Suprapubic skin (tissue), 4 donors: Measurements from ENCODE around the gene GALNT12. TPM values are rescaled to one million over a fixed set of nuclear protein-coding genes. Genes with fewer than 3 reads are reported as not detected.
A peak's percentile ranks its signal among the peaks of the same experiment; 100 is the strongest.

ENCODE experiments used
- DNase-seq, 2 donors: peaks; one replicate each; pipeline ENCODE4 v3.0.0-alpha.2; 2019; ENCODE audit warnings: low spot score in 2 of 2
- H3K27ac ChIP-seq: fragments of 200-600 bp; sonication (generic); one replicate; pipeline ENCODE4 v1.5.1; 2019
- H3K27me3 ChIP-seq: fragments of 200-600 bp; sonication (generic); one replicate; pipeline ENCODE4 v1.5.1; 2019
- H3K36me3 ChIP-seq: fragments of 200-600 bp; sonication (generic); one replicate; pipeline ENCODE4 v1.5.1; 2019
- H3K4me1 ChIP-seq: fragments of 200-600 bp; sonication (generic); one replicate; pipeline ENCODE4 v1.5.1; 2019
- H3K4me3 ChIP-seq: fragments of 200-600 bp; sonication (generic); one replicate; pipeline ENCODE4 v1.5.1; 2019; ENCODE audit warnings: mild to moderate bottlenecking
- H3K9me3 ChIP-seq: fragments of 200-600 bp; sonication (generic); one replicate; pipeline ENCODE4 v1.5.1; 2019
- EP300 ChIP-seq: sonication (generic); formaldehyde crosslinking; IDR thresholded peaks from one replicate; pipeline ENCODE4 v1.6.1; 2017; ENCODE audit warnings: antibody characterized with exemption
- POLR2A ChIP-seq, 2 donors: fragments of 450-650 bp; IDR thresholded peaks; one replicate each; pipeline ENCODE4 v1.6.1; 2017; ENCODE audit warnings: antibody characterized with exemption in 2 of 2, mild to moderate bottlenecking in 2 of 2, moderate library complexity in 2 of 2
- POLR2AphosphoS5 ChIP-seq, 3 donors: sonication (generic); formaldehyde crosslinking; IDR thresholded peaks; one replicate each; pipeline ENCODE4 v1.6.1; 2017; ENCODE audit warnings: antibody characterized with exemption in 3 of 3
- WGBS: methylation state at CpG from one replicate; pipeline ENCODE4 v1.1.5; 2018; 5-methylcytosine and 5-hydroxymethylcytosine counted together
- total RNA-seq, 4 donors: library from RNA; depleted of rRNA; stranded (reverse); fragments of >200 nt; gene quantifications; one replicate each; pipeline ENCODE4 v1.1.0, GENCODE V29; 2016
- TF ChIP-seq, protein P1 (sequence below), 2 donors: fragments of 200-600 bp in 1 of 2; fragments of 450-650 bp in 1 of 2; sonication (generic) in 1 of 2; IDR thresholded peaks; one replicate each; pipeline ENCODE4 v1.5.1; 2016 to 2019; ENCODE audit warnings: antibody characterized with exemption in 2 of 2, mild to moderate bottlenecking in 1 of 2, moderate library complexity in 1 of 2

The GALNT12 gene
- total RNA-seq, 4 donors from 2014 or later, result 1.4 to 8.0 (median 5.5) TPM

DNA sequence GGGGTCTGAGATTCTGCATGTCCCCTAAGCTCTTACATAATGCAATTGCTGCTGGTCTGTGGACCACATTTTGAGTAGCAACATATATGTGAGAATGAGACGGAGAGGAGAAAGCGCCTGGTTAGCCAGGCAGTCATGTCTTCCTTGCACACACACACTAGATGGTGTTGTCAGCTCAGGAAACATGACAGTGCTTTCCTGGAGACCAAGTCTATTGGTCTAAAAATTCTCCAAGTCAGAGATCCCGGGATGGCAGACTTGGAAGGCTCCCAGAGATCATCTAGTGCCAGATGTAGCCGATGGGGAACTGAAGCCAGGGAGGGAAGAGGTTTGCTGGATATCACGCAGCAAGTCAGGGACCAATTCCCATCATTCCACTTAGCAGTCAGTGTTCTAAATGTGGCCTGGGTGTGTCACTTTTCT is 53.4 kb downstream of the GALNT12 start:
- H3K9me3 ChIP-seq, result no peaks in the 10 kb centered on the region
- TF ChIP-seq POLR2AphosphoS5 (IDR thresholded peaks at IDR 0.05), result peak in 2 of 3 donors; percentile 60 to 74
- TF ChIP-seq, protein P1, sequence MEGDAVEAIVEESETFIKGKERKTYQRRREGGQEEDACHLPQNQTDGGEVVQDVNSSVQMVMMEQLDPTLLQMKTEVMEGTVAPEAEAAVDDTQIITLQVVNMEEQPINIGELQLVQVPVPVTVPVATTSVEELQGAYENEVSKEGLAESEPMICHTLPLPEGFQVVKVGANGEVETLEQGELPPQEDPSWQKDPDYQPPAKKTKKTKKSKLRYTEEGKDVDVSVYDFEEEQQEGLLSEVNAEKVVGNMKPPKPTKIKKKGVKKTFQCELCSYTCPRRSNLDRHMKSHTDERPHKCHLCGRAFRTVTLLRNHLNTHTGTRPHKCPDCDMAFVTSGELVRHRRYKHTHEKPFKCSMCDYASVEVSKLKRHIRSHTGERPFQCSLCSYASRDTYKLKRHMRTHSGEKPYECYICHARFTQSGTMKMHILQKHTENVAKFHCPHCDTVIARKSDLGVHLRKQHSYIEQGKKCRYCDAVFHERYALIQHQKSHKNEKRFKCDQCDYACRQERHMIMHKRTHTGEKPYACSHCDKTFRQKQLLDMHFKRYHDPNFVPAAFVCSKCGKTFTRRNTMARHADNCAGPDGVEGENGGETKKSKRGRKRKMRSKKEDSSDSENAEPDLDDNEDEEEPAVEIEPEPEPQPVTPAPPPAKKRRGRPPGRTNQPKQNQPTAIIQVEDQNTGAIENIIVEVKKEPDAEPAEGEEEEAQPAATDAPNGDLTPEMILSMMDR (IDR thresholded peaks at IDR 0.05), result peak; percentile 20 to 31
- TF ChIP-seq POLR2A (IDR thresholded peaks at IDR 0.05), result no peak
- TF ChIP-seq EP300, result no peak
- H3K4me3 ChIP-seq, result no peak overlapping the region
- no peak overlapping the region for H3K27ac ChIP-seq
- no peaks in the 10 kb centered on the region for H3K36me3 ChIP-seq
- H3K27me3 ChIP-seq, result no peaks in the 10 kb centered on the region
- 17% methylated on average over 5 of the region's 5 CpGs for WGBS
- H3K4me1 ChIP-seq, result peaks cover 34% of the 10 kb centered on the region
- peak in 1 of 2 donors; percentile 79 for DNase-seq

DNA sequence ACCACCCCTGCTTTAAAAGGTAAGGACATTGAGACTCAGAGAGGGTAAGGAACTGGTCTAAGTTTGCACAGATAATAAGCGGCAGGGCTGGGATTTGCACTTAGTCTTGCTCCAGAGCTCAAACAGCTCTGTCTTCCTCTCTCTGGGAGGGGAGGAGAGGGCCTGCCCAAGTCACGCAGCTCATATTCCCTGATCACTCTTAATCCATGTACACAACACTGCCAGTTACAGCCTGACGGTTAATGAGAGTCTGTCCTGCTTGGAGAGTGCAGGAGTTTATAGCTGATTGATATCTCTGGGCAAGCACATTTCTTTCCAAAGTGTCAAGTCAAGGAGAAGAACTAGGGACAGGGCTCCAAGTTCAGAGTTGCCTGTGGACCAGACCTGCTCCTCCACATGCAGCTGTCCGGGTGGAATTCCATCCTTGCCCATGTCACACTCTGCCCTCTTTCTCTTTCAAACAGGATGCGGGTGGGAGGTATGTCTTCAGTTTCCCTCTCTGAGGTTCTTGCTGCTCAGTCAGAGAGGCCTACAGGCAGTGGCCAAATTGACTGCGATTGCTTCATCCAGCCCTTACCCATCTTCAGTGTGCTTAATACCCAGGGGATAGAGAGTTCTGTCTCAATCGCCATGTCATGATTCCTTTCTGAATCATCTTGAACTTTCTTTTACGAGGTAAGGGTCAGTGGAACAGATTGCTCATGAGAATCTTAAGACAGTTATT is 54.5 kb downstream of the GALNT12 start:
- peaks cover 39% of the 10 kb centered on the region for H3K4me1 ChIP-seq
- H3K27me3 ChIP-seq, result no peaks in the 10 kb centered on the region
- no peak overlapping the region for H3K4me3 ChIP-seq
- H3K36me3 ChIP-seq, result no peaks in the 10 kb centered on the region
- peak overlapping the region; percentile 77 for H3K27ac ChIP-seq
- TF ChIP-seq POLR2AphosphoS5 (IDR thresholded peaks at IDR 0.05) (peak in 2 of 3 donors; percentile 79 to 93), POLR2A (IDR thresholded peaks at IDR 0.05) (no peak)
- no peaks in the 10 kb centered on the region for H3K9me3 ChIP-seq
- DNase-seq, result peak in 1 of 2 donors; percentile 80
- 61% methylated on average over 8 of the region's 8 CpGs for WGBS

DNA sequence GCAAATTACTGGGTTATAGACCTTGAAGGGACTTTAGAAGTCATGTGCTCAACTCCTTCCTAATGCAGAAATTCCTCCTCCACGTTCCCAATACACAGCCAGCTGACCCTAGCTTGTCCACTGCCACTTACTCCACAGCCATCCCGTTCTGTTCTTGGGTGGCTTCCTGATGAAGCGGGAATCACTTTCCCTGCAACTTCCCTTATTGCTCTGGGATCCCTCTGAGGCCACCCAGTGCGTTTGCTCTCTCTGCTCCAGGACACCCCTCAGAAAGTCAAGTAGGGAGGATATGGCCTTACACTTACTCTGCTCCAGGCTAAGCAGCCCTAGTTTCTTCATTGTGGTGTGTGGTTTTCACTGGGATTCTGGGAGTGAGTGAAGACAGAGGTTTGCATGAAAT is 55.5 kb downstream of the GALNT12 start:
- no peak for DNase-seq
- Histone ChIP-seq H3K27me3 (no peaks in the 10 kb centered on the region), H3K4me1 (peaks cover 47% of the 10 kb centered on the region), H3K36me3 (no peaks in the 10 kb centered on the region), H3K9me3 (no peaks in the 10 kb centered on the region), H3K27ac (peak overlapping the region; percentile 47), H3K4me3 (no peak overlapping the region)
- TF ChIP-seq EP300, result no peak
- TF ChIP-seq POLR2A (IDR thresholded peaks at IDR 0.05), result no peak
- TF ChIP-seq POLR2AphosphoS5 (IDR thresholded peaks at IDR 0.05), result no peak
- TF ChIP-seq, protein P1 (IDR thresholded peaks at IDR 0.05), result no peak
- WGBS, result 71% methylated on average over 4 of the region's 4 CpGs

DNA sequence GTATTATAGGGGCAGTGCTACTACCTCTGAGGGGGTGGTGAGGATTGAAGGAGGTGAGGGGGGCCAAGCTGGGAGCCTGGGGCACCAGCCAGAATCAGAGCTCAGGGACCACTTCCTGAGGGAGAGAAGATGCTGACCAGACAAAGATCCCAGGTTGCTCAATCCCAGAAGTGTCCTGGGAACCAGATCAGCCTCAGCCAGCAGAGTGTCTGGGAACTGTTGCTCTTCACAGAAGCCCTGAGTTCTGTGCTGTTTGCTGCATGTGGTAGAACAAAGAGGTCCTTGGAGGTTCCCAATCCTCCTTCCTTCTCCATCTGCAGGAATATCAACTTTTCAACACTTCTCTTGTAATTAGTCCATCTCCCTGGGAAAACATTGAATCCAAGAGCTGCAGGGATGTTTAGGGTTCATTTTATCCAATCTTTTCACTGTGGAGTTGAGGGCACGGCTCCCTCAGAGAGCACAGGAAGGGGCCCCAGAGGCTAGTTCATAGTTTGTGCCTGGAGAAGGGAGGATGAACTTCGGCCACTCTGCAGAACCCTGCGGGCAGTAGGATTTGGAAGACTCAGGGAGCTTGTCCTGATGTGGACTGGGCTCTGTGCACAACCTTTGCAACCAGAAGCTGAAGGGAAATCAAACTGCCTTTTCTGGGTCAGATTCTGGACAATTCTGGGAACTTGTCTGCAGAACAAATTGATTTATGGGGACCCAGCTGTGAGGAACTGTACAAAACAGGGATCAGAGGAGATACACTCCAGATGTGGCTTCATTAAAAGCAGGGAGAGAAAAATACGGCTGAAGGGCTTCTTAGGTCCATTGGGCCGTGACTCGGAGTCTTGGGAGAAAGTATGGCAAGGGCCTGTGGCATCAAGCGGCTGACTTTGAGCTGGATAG is 57.1 kb downstream of the GALNT12 start:
- Histone ChIP-seq H3K4me1 (peaks cover 51% of the 10 kb centered on the region), H3K9me3 (no peaks in the 10 kb centered on the region), H3K27ac (peak overlapping the region; percentile 31)

DNA sequence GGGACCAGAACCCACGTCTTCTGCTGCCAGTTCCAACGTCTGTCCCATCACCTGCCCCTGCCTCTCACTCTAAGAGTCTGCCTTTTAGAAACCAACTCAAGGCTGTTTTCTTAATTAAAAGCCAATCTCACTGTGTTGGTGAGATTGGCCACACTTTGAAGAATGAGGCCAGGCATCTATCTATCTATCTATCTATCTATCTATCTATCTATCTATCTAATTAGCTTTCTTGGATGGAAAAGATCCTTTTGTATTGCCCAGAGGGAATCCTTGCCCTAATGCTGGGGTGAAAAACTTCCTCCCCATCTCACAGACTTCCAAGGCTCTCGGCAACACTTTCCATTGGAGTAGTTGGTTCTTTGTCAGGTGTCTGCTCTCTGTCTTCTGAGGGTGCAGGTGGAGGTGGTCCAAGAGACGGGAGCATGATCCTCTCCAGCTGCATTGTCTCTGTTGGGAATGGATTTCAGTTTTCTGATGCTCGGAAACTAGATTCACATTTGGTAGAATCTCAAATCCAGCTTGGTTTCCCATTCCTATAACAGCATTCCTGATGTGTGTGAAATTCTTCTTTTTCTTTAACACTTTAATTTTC is 57.9 kb downstream of the GALNT12 start:
- H3K9me3 ChIP-seq, result no peaks in the 10 kb centered on the region
- WGBS, result 80% methylated on average over 5 of the region's 5 CpGs
- TF ChIP-seq EP300, result no peak
- no peak for TF ChIP-seq POLR2AphosphoS5 (IDR thresholded peaks at IDR 0.05)
- no peak for TF ChIP-seq POLR2A (IDR thresholded peaks at IDR 0.05)
- TF ChIP-seq, protein P1 (IDR thresholded peaks at IDR 0.05), result no peak
- H3K27ac ChIP-seq, result peak overlapping the region; percentile 31
- H3K27me3 ChIP-seq, result no peaks in the 10 kb centered on the region
- DNase-seq, result no peak
- peaks cover 51% of the 10 kb centered on the region for H3K4me1 ChIP-seq
- H3K4me3 ChIP-seq, result no peak overlapping the region
- H3K36me3 ChIP-seq, result no peaks in the 10 kb centered on the region

More for the DNA sequence above, 57.1 kb downstream of the GALNT12 start:
- DNase-seq, result no peak
- TF ChIP-seq, protein P1 (IDR thresholded peaks at IDR 0.05), result no peak
- TF ChIP-seq POLR2A (IDR thresholded peaks at IDR 0.05) (no peak), EP300 (no peak), POLR2AphosphoS5 (IDR thresholded peaks at IDR 0.05) (no peak)
- Histone ChIP-seq H3K4me3 (no peak overlapping the region), H3K36me3 (no peaks in the 10 kb centered on the region), H3K27me3 (no peaks in the 10 kb centered on the region)
- 60% methylated on average over 7 of the region's 7 CpGs for WGBS
